GM19395 (cell line): ENCODE data around the gene PIK3CB.

Experiments
- ATAC-seq: cut with Tn5 transposase; IDR thresholded peaks from one replicate; pipeline ENCODE4 v1.9.1; 2021; ENCODE audit warnings: mild to moderate bottlenecking, moderate library complexity; ENCODE audit not compliant: unreplicated experiment

Gene PIK3CB

GRCh38 chr3:138834596-138835396, at the start of gene PIK3CB:
Gene PIK3CB (minus strand): TSS chr3:138834928. CDS start chr3:138759343, 75,585 bp downstream.
- peak; percentile 81 for ATAC-seq

- no peak for ATAC-seq
Observed at GRCh38 chr3:138881233-138881632, 46.5 kb upstream of the PIK3CB start.

- ATAC-seq, result no peak
Observed at GRCh38 chr3:138879541-138880380, 45.0 kb upstream of the PIK3CB start.

GRCh38 chr3:138877226-138877625, 42.5 kb upstream of the PIK3CB start:
- ATAC-seq, result no peak

GRCh38 chr3:138875754-138876664, 41.3 kb upstream of the PIK3CB start:
- ATAC-seq, result no peak

GRCh38 chr3:138875096-138875753, 40.5 kb upstream of the PIK3CB start:
- ATAC-seq, result no peak

- ATAC-seq, result no peak
Observed at GRCh38 chr3:138873471-138874278, 38.9 kb upstream of the PIK3CB start.

GRCh38 chr3:138872632-138873031, 37.9 kb upstream of the PIK3CB start:
- ATAC-seq, result no peak

- no peak for ATAC-seq
Observed at GRCh38 chr3:138867996-138868395, 33.3 kb upstream of the PIK3CB start.

GRCh38 chr3:138863776-138864113, 29.0 kb upstream of the PIK3CB start:
- no peak for ATAC-seq

GRCh38 chr3:138862924-138863775, 28.4 kb upstream of the PIK3CB start:
- no peak for ATAC-seq

GRCh38 chr3:138862531-138862923, 27.8 kb upstream of the PIK3CB start:
- no peak for ATAC-seq

GRCh38 chr3:138861798-138862197, 27.1 kb upstream of the PIK3CB start:
- ATAC-seq, result no peak

GRCh38 chr3:138856799-138857198, 22.1 kb upstream of the PIK3CB start:
- ATAC-seq, result no peak

- ATAC-seq, result no peak
Observed at GRCh38 chr3:138854940-138855339, 20.2 kb upstream of the PIK3CB start.

- no peak for ATAC-seq
Observed at GRCh38 chr3:138854204-138854603, 19.5 kb upstream of the PIK3CB start.

GRCh38 chr3:138850151-138850550, 15.4 kb upstream of the PIK3CB start:
- ATAC-seq, result no peak

GRCh38 chr3:138849222-138849940, 14.7 kb upstream of the PIK3CB start:
- ATAC-seq, result no peak
